ENCODE data around the gene CCDC83.

DNA sequence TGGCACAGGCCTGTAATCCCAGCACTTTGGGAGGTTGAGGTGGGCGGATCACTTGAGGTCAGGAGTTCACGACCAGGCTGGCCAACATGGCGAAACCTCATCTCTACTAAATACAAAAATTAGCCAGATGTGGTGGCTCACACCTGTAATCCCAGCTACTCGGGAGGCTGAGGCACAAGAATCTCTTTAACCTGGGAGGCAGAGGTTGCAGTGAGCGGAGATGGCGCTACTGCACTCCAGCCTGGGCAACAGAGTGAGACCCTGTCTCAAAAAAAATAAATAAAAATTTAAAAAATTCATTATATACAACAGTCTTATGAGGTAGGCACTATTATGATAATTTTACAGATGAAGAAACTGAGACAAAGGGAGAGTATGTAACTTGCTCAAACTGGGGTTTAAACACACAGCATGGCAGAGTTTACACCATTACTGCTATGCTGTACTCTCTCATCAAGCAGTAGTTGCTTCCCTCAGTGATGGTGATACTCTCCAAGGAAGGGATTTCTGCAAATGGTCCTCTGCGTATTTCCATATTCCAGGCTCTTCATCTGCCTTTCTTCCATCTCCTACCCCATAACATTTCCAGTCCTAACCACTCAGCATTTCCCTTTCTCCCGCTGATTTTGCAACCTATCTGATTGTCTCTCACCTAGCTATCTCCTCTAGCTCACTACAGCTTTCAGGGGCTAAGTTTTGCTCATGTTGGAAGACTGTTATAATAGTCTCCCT is 95.3 kb downstream of the CCDC83 start:
- TF ChIP-seq, protein P1, sequence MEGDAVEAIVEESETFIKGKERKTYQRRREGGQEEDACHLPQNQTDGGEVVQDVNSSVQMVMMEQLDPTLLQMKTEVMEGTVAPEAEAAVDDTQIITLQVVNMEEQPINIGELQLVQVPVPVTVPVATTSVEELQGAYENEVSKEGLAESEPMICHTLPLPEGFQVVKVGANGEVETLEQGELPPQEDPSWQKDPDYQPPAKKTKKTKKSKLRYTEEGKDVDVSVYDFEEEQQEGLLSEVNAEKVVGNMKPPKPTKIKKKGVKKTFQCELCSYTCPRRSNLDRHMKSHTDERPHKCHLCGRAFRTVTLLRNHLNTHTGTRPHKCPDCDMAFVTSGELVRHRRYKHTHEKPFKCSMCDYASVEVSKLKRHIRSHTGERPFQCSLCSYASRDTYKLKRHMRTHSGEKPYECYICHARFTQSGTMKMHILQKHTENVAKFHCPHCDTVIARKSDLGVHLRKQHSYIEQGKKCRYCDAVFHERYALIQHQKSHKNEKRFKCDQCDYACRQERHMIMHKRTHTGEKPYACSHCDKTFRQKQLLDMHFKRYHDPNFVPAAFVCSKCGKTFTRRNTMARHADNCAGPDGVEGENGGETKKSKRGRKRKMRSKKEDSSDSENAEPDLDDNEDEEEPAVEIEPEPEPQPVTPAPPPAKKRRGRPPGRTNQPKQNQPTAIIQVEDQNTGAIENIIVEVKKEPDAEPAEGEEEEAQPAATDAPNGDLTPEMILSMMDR (IDR thresholded peaks at IDR 0.05 in 4 of 5, conservative IDR thresholded peaks at IDR 0.05 in 1 of 5), result no peak
- TF ChIP-seq POLR2A (IDR thresholded peaks at IDR 0.05), result no peak

All from gastrocnemius medialis (tissue), 4 donors.